Stimulated activated CD8-positive, alpha-beta memory T cell treated with anti-CD3 and anti-CD28 coated beads, Interleukin-15, amount 100 ng/mL, for 24 hours (primary cell): ENCODE data around the gene C6orf89.
"Not testable (repeated sequence)": the region's sequence is repeated elsewhere in the genome, so short reads cannot be mapped to it uniquely, and the experiment has no call there.

Experiments used
- DNase-seq: peaks from one replicate; pipeline ENCODE4 v3.0.0-alpha.2; 2020; ENCODE audit warnings: low read depth

The C6orf89 gene

GRCh38 chr6:36924131-36924530 is 38.4 kb downstream of the C6orf89 start:
- no peak for DNase-seq

- DNase-seq, result no peak
Observed at GRCh38 chr6:36924778-36925374, 39.1 kb downstream of the C6orf89 start.

GRCh38 chr6:36925809-36926208 is 40.1 kb downstream of the C6orf89 start:
- DNase-seq, result no peak

- no peak for DNase-seq
Observed at GRCh38 chr6:36926708-36927513, 41.2 kb downstream of the C6orf89 start.

GRCh38 chr6:36927691-36928546 is 42.2 kb downstream of the C6orf89 start:
- DNase-seq, result no peak

- DNase-seq, result no peak
Observed at GRCh38 chr6:36928547-36928918, 42.8 kb downstream of the C6orf89 start.

- DNase-seq, result no peak
Observed at GRCh38 chr6:36929152-36929551, 43.4 kb downstream of the C6orf89 start.

- DNase-seq, result no peak
Observed at GRCh38 chr6:36929607-36930006, 43.9 kb downstream of the C6orf89 start.

- no peak for DNase-seq
Observed at GRCh38 chr6:36930483-36930882, 44.7 kb downstream of the C6orf89 start.

- no peak for DNase-seq
Observed at GRCh38 chr6:36933102-36933501, 47.4 kb downstream of the C6orf89 start.

GRCh38 chr6:36933519-36933918 is 47.8 kb downstream of the C6orf89 start:
- DNase-seq, result no peak

GRCh38 chr6:36934901-36935300 is 49.1 kb downstream of the C6orf89 start:
- DNase-seq, result no peak

- no peak for DNase-seq
Observed at GRCh38 chr6:36936824-36937223, 51.1 kb downstream of the C6orf89 start.

GRCh38 chr6:36937896-36938295 is 52.1 kb downstream of the C6orf89 start:
- DNase-seq, result no peak

GRCh38 chr6:36938536-36938935 is 52.8 kb downstream of the C6orf89 start:
- no peak for DNase-seq

GRCh38 chr6:36939005-36939404 is 53.3 kb downstream of the C6orf89 start:
- not testable (repeated sequence) for DNase-seq

- no peak for DNase-seq
Observed at GRCh38 chr6:36940027-36940426, 54.3 kb downstream of the C6orf89 start.

- not testable (repeated sequence) for DNase-seq
Observed at GRCh38 chr6:36941561-36941960, 55.8 kb downstream of the C6orf89 start.

GRCh38 chr6:36942329-36942728 is 56.6 kb downstream of the C6orf89 start:
- not testable (repeated sequence) for DNase-seq

GRCh38 chr6:36944650-36945049 is 58.9 kb downstream of the C6orf89 start:
- no peak for DNase-seq

- DNase-seq, result no peak
Observed at GRCh38 chr6:36945301-36945700, 59.5 kb downstream of the C6orf89 start.

GRCh38 chr6:36946526-36946925 is 60.8 kb downstream of the C6orf89 start:
- DNase-seq, result no peak
